Occipital lobe (tissue), 2 donors: ENCODE results near the gene NUDT1. TPM values are rescaled to one million over a fixed set of nuclear protein-coding genes. Genes with fewer than 3 reads are reported as not detected.

Experiments
- DNase-seq: peaks from one replicate; lab custom pipeline; 2025; lab: John Stamatoyannopoulos, UW
- total RNA-seq: library from RNA; depleted of rRNA; stranded (reverse); fragments of >200 nt; gene quantifications from one replicate; pipeline ENCODE4 v1.2.3, GENCODE V29; 2014

Gene NUDT1
- total RNA-seq, result 13.7 TPM

GRCh38 chr7:2241580-2242540 lies at the start of gene NUDT1, which contains the start of gene MRM2:
NUDT1 (plus strand) TSS chr7:2242226; CDS start chr7:2244575, 2,349 bp downstream.
MRM2 (minus strand) TSS chr7:2242205; CDS start chr7:2242169, 36 bp downstream.
- peak; percentile 75 for DNase-seq

GRCh38 chr7:2192831-2193534 lies 49.0 kb upstream of the NUDT1 start:
- no peak for DNase-seq

- DNase-seq, result no peak
Observed at GRCh38 chr7:2193575-2194305, 48.3 kb upstream of the NUDT1 start.

GRCh38 chr7:2195400-2196246 lies 46.4 kb upstream of the NUDT1 start:
- DNase-seq, result peak; percentile 69

GRCh38 chr7:2196381-2197378 lies 45.3 kb upstream of the NUDT1 start:
- no peak for DNase-seq

GRCh38 chr7:2197436-2198155 lies 44.4 kb upstream of the NUDT1 start:
- no peak for DNase-seq

- DNase-seq, result no peak
Observed at GRCh38 chr7:2198206-2198605, 43.8 kb upstream of the NUDT1 start.

- DNase-seq, result no peak
Observed at GRCh38 chr7:2198760-2199159, 43.3 kb upstream of the NUDT1 start.

- no peak for DNase-seq
Observed at GRCh38 chr7:2199528-2199927, 42.5 kb upstream of the NUDT1 start.

GRCh38 chr7:2199956-2200583 lies 42.0 kb upstream of the NUDT1 start:
- no peak for DNase-seq

- DNase-seq, result no peak
Observed at GRCh38 chr7:2200584-2200980, 41.4 kb upstream of the NUDT1 start.

GRCh38 chr7:2201128-2201527 lies 40.9 kb upstream of the NUDT1 start:
- no peak for DNase-seq

- DNase-seq, result no peak
Observed at GRCh38 chr7:2201686-2202360, 40.2 kb upstream of the NUDT1 start.

- no peak for DNase-seq
Observed at GRCh38 chr7:2202361-2202761, 39.7 kb upstream of the NUDT1 start.

GRCh38 chr7:2202901-2203765 lies 38.9 kb upstream of the NUDT1 start:
- DNase-seq, result no peak

- no peak for DNase-seq
Observed at GRCh38 chr7:2203766-2204300, 38.2 kb upstream of the NUDT1 start.

- DNase-seq, result no peak
Observed at GRCh38 chr7:2204446-2204845, 37.6 kb upstream of the NUDT1 start.
